ENCODE data around the gene GVQW3. TPM values are rescaled to one million over a fixed set of nuclear protein-coding genes. Genes with fewer than 3 reads are reported as not detected.

The GVQW3 gene
- total RNA-seq, 1 donor from 2014 or later: 9.9 TPM

- peaks cover 4% of the 10 kb centered on the region for H3K4me1 Mint-ChIP-seq (ENCODE audit: unreplicated experiment)
- no peak for DNase-seq (ENCODE audit: extremely low spot score, unreplicated experiment)
- H3K4me3 Mint-ChIP-seq: no peak overlapping the region
- H3K27me3 Mint-ChIP-seq: no peaks in the 10 kb centered on the region
- H3K9me3 Mint-ChIP-seq: peaks cover 7% of the 10 kb centered on the region
- H3K27ac Mint-ChIP-seq: no peak overlapping the region
- TF ChIP-seq CTCF (conservative IDR thresholded peaks at IDR 0.05): no peak
- H3K36me3 Mint-ChIP-seq: no peaks in the 10 kb centered on the region
Observed at GRCh38 chr11:76337923-76338322, 43.2 kb upstream of the GVQW3 start.

- DNase-seq (ENCODE audit: extremely low spot score, unreplicated experiment): no peak
- H3K27ac Mint-ChIP-seq: no peak overlapping the region
- H3K27me3 Mint-ChIP-seq: no peaks in the 10 kb centered on the region
- no peak overlapping the region for H3K4me3 Mint-ChIP-seq
- no peak for TF ChIP-seq CTCF (conservative IDR thresholded peaks at IDR 0.05)
- peaks cover 4% of the 10 kb centered on the region for H3K4me1 Mint-ChIP-seq (ENCODE audit: unreplicated experiment)
- H3K36me3 Mint-ChIP-seq: no peaks in the 10 kb centered on the region
- peaks cover 5% of the 10 kb centered on the region for H3K9me3 Mint-ChIP-seq
Observed at GRCh38 chr11:76339221-76339620, 41.9 kb upstream of the GVQW3 start.

GRCh38 chr11:76347466-76347865 is 33.7 kb upstream of the GVQW3 start:
- TF ChIP-seq CTCF (conservative IDR thresholded peaks at IDR 0.05): no peak
- H3K36me3 Mint-ChIP-seq: peaks cover 17% of the 10 kb centered on the region
- H3K27me3 Mint-ChIP-seq: no peaks in the 10 kb centered on the region
- H3K9me3 Mint-ChIP-seq: no peaks in the 10 kb centered on the region
- no peak for DNase-seq (ENCODE audit: extremely low spot score, unreplicated experiment)
- H3K4me3 Mint-ChIP-seq: no peak overlapping the region
- H3K4me1 Mint-ChIP-seq (ENCODE audit: unreplicated experiment): peaks cover 2% of the 10 kb centered on the region
- H3K27ac Mint-ChIP-seq: no peak overlapping the region

- no peaks in the 10 kb centered on the region for H3K27me3 Mint-ChIP-seq
- no peak overlapping the region for H3K4me3 Mint-ChIP-seq
- no peak overlapping the region for H3K27ac Mint-ChIP-seq
- no peak for DNase-seq (ENCODE audit: extremely low spot score, unreplicated experiment)
- H3K36me3 Mint-ChIP-seq: peaks cover 25% of the 10 kb centered on the region
- no peaks in the 10 kb centered on the region for H3K9me3 Mint-ChIP-seq
- no peaks in the 10 kb centered on the region for H3K4me1 Mint-ChIP-seq (ENCODE audit: unreplicated experiment)
- TF ChIP-seq CTCF (conservative IDR thresholded peaks at IDR 0.05): no peak
Observed at GRCh38 chr11:76348348-76348747, 32.8 kb upstream of the GVQW3 start.

GRCh38 chr11:76355172-76355571 is 26.0 kb upstream of the GVQW3 start:
- Mint-ChIP-seq H3K9me3 (peaks cover 14% of the 10 kb centered on the region), H3K27ac (no peak overlapping the region), H3K36me3 (peaks cover 58% of the 10 kb centered on the region), H3K4me1 (ENCODE audit: unreplicated experiment) (no peaks in the 10 kb centered on the region), H3K27me3 (no peaks in the 10 kb centered on the region), H3K4me3 (no peak overlapping the region)
- no peak for TF ChIP-seq CTCF (conservative IDR thresholded peaks at IDR 0.05)
- no peak for DNase-seq (ENCODE audit: extremely low spot score, unreplicated experiment)

- no peak for TF ChIP-seq CTCF (conservative IDR thresholded peaks at IDR 0.05)
- no peak for DNase-seq (ENCODE audit: extremely low spot score, unreplicated experiment)
- Mint-ChIP-seq H3K27me3 (no peaks in the 10 kb centered on the region), H3K4me3 (no peak overlapping the region), H3K27ac (no peak overlapping the region), H3K4me1 (ENCODE audit: unreplicated experiment) (peaks cover 9% of the 10 kb centered on the region), H3K36me3 (peaks cover 23% of the 10 kb centered on the region), H3K9me3 (no peaks in the 10 kb centered on the region)
Observed at GRCh38 chr11:76361374-76361773, 19.7 kb upstream of the GVQW3 start.

Data from type B pancreatic cell (in vitro differentiated cells).